IPS-20b (cell line): ENCODE data around the gene RGS9.
"Not testable (repeated sequence)": the region's sequence is repeated elsewhere in the genome, so short reads cannot be mapped to it uniquely, and the experiment has no call there.

Experiments
- H3K27ac ChIP-seq: one replicate; pipeline ENCODE4 v1.5.1; 2013; ENCODE audit warnings: low read length
- H3K27me3 ChIP-seq: 2 replicates; pipeline ENCODE4 v1.6.1; 2013; ENCODE audit warnings: mild to moderate bottlenecking, low read length, inconsistent platforms; ENCODE audit not compliant: insufficient read depth
- H3K36me3 ChIP-seq: 2 replicates; pipeline ENCODE4 v1.6.1; 2013; ENCODE audit warnings: low read depth, mild to moderate bottlenecking, inconsistent platforms, low read length, moderate library complexity; ENCODE audit not compliant: insufficient read depth
- H3K4me1 ChIP-seq: 2 replicates; pipeline ENCODE4 v1.6.1; 2013; ENCODE audit warnings: mild to moderate bottlenecking, control low read depth, inconsistent platforms, low read length, moderate library complexity; ENCODE audit not compliant: insufficient read depth
- H3K4me3 ChIP-seq: 2 replicates; pipeline ENCODE4 v1.5.1; 2013; ENCODE audit warnings: mild to moderate bottlenecking, low read length, inconsistent platforms
- H3K9ac ChIP-seq: 2 replicates; pipeline ENCODE4 v1.6.1; 2013; ENCODE audit warnings: low read depth, mild to moderate bottlenecking, inconsistent platforms, low read length, moderate library complexity
- H3K9me3 ChIP-seq: 2 replicates; pipeline ENCODE4 v1.6.1; 2013; ENCODE audit warnings: mild to moderate bottlenecking, low read depth, low read length, inconsistent platforms; ENCODE audit not compliant: insufficient read depth

The RGS9 gene

GRCh38 chr17:65204001-65204400, 66.8 kb downstream of the RGS9 start:
- H3K9me3 ChIP-seq, result no peaks in the 10 kb centered on the region
- no peak overlapping the region for H3K4me3 ChIP-seq
- no peak overlapping the region for H3K9ac ChIP-seq
- H3K27me3 ChIP-seq, result no peaks in the 10 kb centered on the region
- H3K4me1 ChIP-seq, result no peaks in the 10 kb centered on the region
- no peak overlapping the region for H3K27ac ChIP-seq
- H3K36me3 ChIP-seq, result no peaks in the 10 kb centered on the region

- Histone ChIP-seq H3K9ac (no peak overlapping the region), H3K4me1 (no peaks in the 10 kb centered on the region), H3K36me3 (no peaks in the 10 kb centered on the region), H3K27ac (no peak overlapping the region), H3K27me3 (no peaks in the 10 kb centered on the region), H3K4me3 (no peak overlapping the region), H3K9me3 (no peaks in the 10 kb centered on the region)
Measured at GRCh38 chr17:65205655-65206054, 68.5 kb downstream of the RGS9 start.

- H3K9me3 ChIP-seq, H3K4me3 ChIP-seq, H3K36me3 ChIP-seq, H3K27ac ChIP-seq, H3K4me1 ChIP-seq, H3K27me3 ChIP-seq, H3K9ac ChIP-seq: not testable (repeated sequence)
Measured at GRCh38 chr17:65207448-65207847, 70.3 kb downstream of the RGS9 start.

GRCh38 chr17:65208717-65209116, 71.5 kb downstream of the RGS9 start:
- Histone ChIP-seq H3K4me1 (no peaks in the 10 kb centered on the region), H3K9me3 (no peaks in the 10 kb centered on the region), H3K4me3 (no peak overlapping the region), H3K36me3 (no peaks in the 10 kb centered on the region), H3K27me3 (no peaks in the 10 kb centered on the region), H3K27ac (no peak overlapping the region), H3K9ac (no peak overlapping the region)

GRCh38 chr17:65218261-65218660, 81.1 kb downstream of the RGS9 start:
- Histone ChIP-seq H3K27ac (no peak overlapping the region), H3K9ac (no peak overlapping the region), H3K36me3 (no peaks in the 10 kb centered on the region), H3K9me3 (no peaks in the 10 kb centered on the region), H3K4me1 (peaks cover 3% of the 10 kb centered on the region; the same call in 1 of the 2 replicates), H3K27me3 (no peaks in the 10 kb centered on the region), H3K4me3 (no peak overlapping the region)

- Histone ChIP-seq H3K27me3 (no peaks in the 10 kb centered on the region), H3K4me3 (no peak overlapping the region), H3K9me3 (no peaks in the 10 kb centered on the region), H3K27ac (no peak overlapping the region), H3K4me1 (peaks cover 3% of the 10 kb centered on the region; the same call in 1 of the 2 replicates), H3K36me3 (no peaks in the 10 kb centered on the region), H3K9ac (no peak overlapping the region)
Measured at GRCh38 chr17:65219124-65219523, 82.0 kb downstream of the RGS9 start.

- Histone ChIP-seq H3K36me3 (no peaks in the 10 kb centered on the region), H3K9ac (no peak overlapping the region), H3K4me3 (no peak overlapping the region), H3K4me1 (peaks cover 3% of the 10 kb centered on the region; the same call in 1 of the 2 replicates), H3K27ac (no peak overlapping the region), H3K27me3 (no peaks in the 10 kb centered on the region), H3K9me3 (no peaks in the 10 kb centered on the region)
Measured at GRCh38 chr17:65219707-65220106, 82.5 kb downstream of the RGS9 start.

- Histone ChIP-seq H3K27ac (no peak overlapping the region), H3K9ac (no peak overlapping the region), H3K36me3 (no peaks in the 10 kb centered on the region), H3K27me3 (no peaks in the 10 kb centered on the region), H3K4me1 (peaks cover 3% of the 10 kb centered on the region; the same call in 1 of the 2 replicates), H3K4me3 (no peak overlapping the region), H3K9me3 (no peaks in the 10 kb centered on the region)
Measured at GRCh38 chr17:65220732-65221131, 83.6 kb downstream of the RGS9 start.

- Histone ChIP-seq H3K36me3 (no peaks in the 10 kb centered on the region), H3K9me3 (no peaks in the 10 kb centered on the region), H3K27ac (no peak overlapping the region), H3K4me3 (no peak overlapping the region), H3K27me3 (no peaks in the 10 kb centered on the region), H3K9ac (no peak overlapping the region), H3K4me1 (peaks cover 3% of the 10 kb centered on the region; the same call in 1 of the 2 replicates)
Measured at GRCh38 chr17:65222214-65222738, 85.1 kb downstream of the RGS9 start.

- H3K36me3 ChIP-seq, result no peaks in the 10 kb centered on the region
- H3K4me1 ChIP-seq, result peaks cover 6% of the 10 kb centered on the region; the same call in 1 of the 2 replicates
- no peaks in the 10 kb centered on the region for H3K9me3 ChIP-seq
- no peak overlapping the region for H3K4me3 ChIP-seq
- no peak overlapping the region for H3K9ac ChIP-seq
- no peaks in the 10 kb centered on the region for H3K27me3 ChIP-seq
- H3K27ac ChIP-seq, result no peak overlapping the region
Measured at GRCh38 chr17:65225061-65225460, 87.9 kb downstream of the RGS9 start.

GRCh38 chr17:65226227-65226626, 89.1 kb downstream of the RGS9 start:
- H3K4me1 ChIP-seq, result peaks cover 3% of the 10 kb centered on the region; the same call in 1 of the 2 replicates
- H3K9me3 ChIP-seq, result no peaks in the 10 kb centered on the region
- H3K27me3 ChIP-seq, result no peaks in the 10 kb centered on the region
- no peak overlapping the region for H3K4me3 ChIP-seq
- H3K27ac ChIP-seq, result no peak overlapping the region
- H3K9ac ChIP-seq, result no peak overlapping the region
- H3K36me3 ChIP-seq, result no peaks in the 10 kb centered on the region

- Histone ChIP-seq H3K4me1 (peaks cover 3% of the 10 kb centered on the region; the same call in 1 of the 2 replicates), H3K9ac (no peak overlapping the region), H3K27ac (no peak overlapping the region), H3K36me3 (no peaks in the 10 kb centered on the region), H3K27me3 (no peaks in the 10 kb centered on the region), H3K9me3 (no peaks in the 10 kb centered on the region), H3K4me3 (no peak overlapping the region)
Measured at GRCh38 chr17:65227637-65228036, 90.5 kb downstream of the RGS9 start.
